Measurements from ENCODE around the gene RBBP8NL. TPM values are rescaled to one million over a fixed set of nuclear protein-coding genes. Genes with fewer than 3 reads are reported as not detected.

The RBBP8NL gene
- total RNA-seq, 1 experiment from 2014 or later = 0.28 TPM

DNA sequence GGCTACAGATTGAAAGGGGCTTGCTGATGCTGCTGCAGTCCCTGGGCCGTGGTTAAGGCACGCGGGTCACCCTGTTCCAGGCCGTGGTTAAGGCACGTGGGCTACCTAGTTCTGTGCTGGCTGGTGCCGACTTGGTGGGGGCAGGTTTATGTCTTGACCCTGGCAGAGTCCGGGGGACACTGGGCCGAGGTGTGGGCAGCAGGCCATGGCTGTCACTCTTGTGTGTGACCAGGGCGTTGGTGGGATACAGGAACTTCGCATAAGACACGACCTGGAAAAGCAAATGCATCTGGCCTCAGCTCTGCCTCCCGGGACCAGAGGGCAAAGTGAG is 34.0 kb downstream of the RBBP8NL start:
- Histone ChIP-seq H3K9ac (ENCODE audit: extremely low read depth, insufficient read length, low read length) (no peak overlapping the region), H3K79me2 (ENCODE audit: insufficient read depth, low read length) (no peaks in the 10 kb centered on the region), H3K23me2 (ENCODE audit: insufficient read length, low read depth, low read length, poor library complexity, severe bottlenecking) (peaks cover 2% of the 10 kb centered on the region), H2BK120ac (ENCODE audit: low read depth, low read length, poor library complexity, severe bottlenecking) (no peak overlapping the region), H4K8ac (replicated peaks; ENCODE audit: insufficient read length, low read depth, low read length) (no peak overlapping the region), H2AFZ (ENCODE audit: low read length) (no peak overlapping the region), H3K4ac (ENCODE audit: low read depth, low read length) (no peak overlapping the region), H3K9me3 (ENCODE audit: control insufficient read depth, low read depth, low read length) (no peaks in the 10 kb centered on the region), H3K79me1 (ENCODE audit: insufficient read depth, low read depth, low read length, poor library complexity, severe bottlenecking) (no peaks in the 10 kb centered on the region), H2BK5ac (ENCODE audit: insufficient read length, low read length) (no peak overlapping the region), H3T11ph (ENCODE audit: low read length) (no peak overlapping the region), H3K4me1 (ENCODE audit: insufficient read depth, low read length) (no peaks in the 10 kb centered on the region), H3K4me2 (ENCODE audit: insufficient read depth, insufficient read length, low read length) (no peak overlapping the region), H2BK15ac (ENCODE audit: low read depth, low read length) (no peak overlapping the region), H3K56ac (ENCODE audit: insufficient read length, low read depth, low read length) (no peak overlapping the region), H3K27ac (ENCODE audit: insufficient read length, low read depth, low read length) (no peak overlapping the region), H2AK5ac (ENCODE audit: insufficient read length, low read length) (no peak overlapping the region), H2BK12ac (ENCODE audit: insufficient read length, low read depth, low read length) (no peak overlapping the region), H4K20me1 (ENCODE audit: control insufficient read depth, insufficient read depth, insufficient read length) (peaks cover 8% of the 10 kb centered on the region), H3K27me3 (ENCODE audit: insufficient read depth, low read length) (no peaks in the 10 kb centered on the region), H3K18ac (ENCODE audit: insufficient read length, low read depth, low read length) (no peak overlapping the region), H2BK20ac (ENCODE audit: low read depth, low read length, poor library complexity, severe bottlenecking) (no peak overlapping the region), H4K5ac (ENCODE audit: insufficient read length, low read depth, low read length) (no peak overlapping the region), H4K91ac (ENCODE audit: insufficient read length, low read depth, low read length) (no peak overlapping the region), H3K23ac (ENCODE audit: insufficient read length, low read depth, low read length) (no peak overlapping the region), H3K14ac (ENCODE audit: insufficient read depth, low read length) (no peak overlapping the region)
- H3K36me3 Mint-ChIP-seq (ENCODE audit: insufficient read depth in 1 of 3, low read depth in 3 of 3) = peaks cover 22 to 36% (median 24%) of the 10 kb centered on the region in 3 experiments; a peak in 6 of 7 replicates
- TF ChIP-seq, protein P1, sequence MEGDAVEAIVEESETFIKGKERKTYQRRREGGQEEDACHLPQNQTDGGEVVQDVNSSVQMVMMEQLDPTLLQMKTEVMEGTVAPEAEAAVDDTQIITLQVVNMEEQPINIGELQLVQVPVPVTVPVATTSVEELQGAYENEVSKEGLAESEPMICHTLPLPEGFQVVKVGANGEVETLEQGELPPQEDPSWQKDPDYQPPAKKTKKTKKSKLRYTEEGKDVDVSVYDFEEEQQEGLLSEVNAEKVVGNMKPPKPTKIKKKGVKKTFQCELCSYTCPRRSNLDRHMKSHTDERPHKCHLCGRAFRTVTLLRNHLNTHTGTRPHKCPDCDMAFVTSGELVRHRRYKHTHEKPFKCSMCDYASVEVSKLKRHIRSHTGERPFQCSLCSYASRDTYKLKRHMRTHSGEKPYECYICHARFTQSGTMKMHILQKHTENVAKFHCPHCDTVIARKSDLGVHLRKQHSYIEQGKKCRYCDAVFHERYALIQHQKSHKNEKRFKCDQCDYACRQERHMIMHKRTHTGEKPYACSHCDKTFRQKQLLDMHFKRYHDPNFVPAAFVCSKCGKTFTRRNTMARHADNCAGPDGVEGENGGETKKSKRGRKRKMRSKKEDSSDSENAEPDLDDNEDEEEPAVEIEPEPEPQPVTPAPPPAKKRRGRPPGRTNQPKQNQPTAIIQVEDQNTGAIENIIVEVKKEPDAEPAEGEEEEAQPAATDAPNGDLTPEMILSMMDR (conservative IDR thresholded peaks at IDR 0.05) = no peak
- H3K4me1 Mint-ChIP-seq = peaks cover 5 to 7% of the 10 kb centered on the region in 2 experiments; a peak in 2 of 4 replicates
- DNase-seq = no peak
- no peak overlapping the region for H3K27ac Mint-ChIP-seq
- WGBS (ENCODE audit: extremely low coverage, insufficient read length, low lambda C conversion rate) = no CpG with 5 or more reads among the region's 12 CpGs
- H3K9me3 Mint-ChIP-seq = peaks cover 3 to 6% of the 10 kb centered on the region in 2 experiments; a peak in 3 of 5 replicates
- H3K27me3 Mint-ChIP-seq (ENCODE audit: low read depth) = peaks cover 2% of the 10 kb centered on the region; the same call in 1 of the 2 replicates
- H3K4me3 Mint-ChIP-seq = 0 out of 5 replicates have a peak overlapping the region, but pooled peaks of 1 of the 2 experiments have one; percentile 3

Data from H9 (cell line).